Stimulated activated CD4-positive, alpha-beta T cell treated with anti-CD3 and anti-CD28 coated beads, Interleukin-2, amount 100 ng/mL, for 4 hours (primary cell): Measurements from ENCODE around the gene DYNLT2.
"Not testable (repeated sequence)": the region's sequence is repeated elsewhere in the genome, so short reads cannot be mapped to it uniquely, and the experiment has no call there.

Source experiments
- DNase-seq: peaks from one replicate; pipeline ENCODE4 v3.0.0-alpha.2; 2020; ENCODE audit warnings: low read depth

The DYNLT2 gene

DNA sequence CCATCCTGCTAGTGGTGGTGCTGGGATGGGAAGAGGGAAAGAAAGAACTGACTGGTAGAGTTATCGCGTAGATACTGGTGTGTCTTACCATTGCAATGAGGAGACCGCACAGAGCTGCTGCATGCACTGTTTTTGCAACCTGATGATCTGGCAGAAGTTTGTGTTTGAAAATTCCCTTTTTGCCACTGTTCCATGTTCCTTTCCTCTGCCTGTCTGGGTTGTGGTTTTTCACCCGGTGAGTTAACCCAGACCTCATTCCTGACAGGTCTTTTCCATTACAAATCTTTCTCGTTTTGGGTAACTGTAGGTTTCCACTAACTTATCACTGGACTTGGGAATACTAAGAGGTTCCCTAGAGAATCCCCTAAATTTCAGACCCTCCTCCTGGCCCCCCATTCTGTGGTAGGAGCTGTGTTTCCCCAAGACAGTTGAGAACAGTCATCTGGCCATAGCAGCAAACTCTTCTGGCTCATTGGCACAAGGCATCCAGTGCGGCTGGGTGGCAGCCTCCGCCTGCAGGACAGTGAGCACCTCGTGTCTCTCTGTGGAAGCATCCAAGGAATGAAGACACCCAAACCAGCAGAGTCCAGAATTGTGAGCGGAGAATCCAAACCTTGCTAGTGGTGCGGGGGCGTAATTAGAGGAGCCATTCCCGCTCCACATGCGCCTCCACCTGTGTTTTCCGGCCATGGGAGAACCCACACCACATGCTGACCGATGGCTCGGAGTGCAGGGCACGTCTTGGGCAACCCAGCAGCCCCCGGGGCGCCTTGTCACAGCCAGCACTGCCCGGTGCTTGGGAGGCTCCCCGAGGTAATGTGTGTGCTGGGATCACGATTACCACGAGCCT, 32.8 kb upstream of the DYNLT2 start:
- DNase-seq, result no peak

DNA sequence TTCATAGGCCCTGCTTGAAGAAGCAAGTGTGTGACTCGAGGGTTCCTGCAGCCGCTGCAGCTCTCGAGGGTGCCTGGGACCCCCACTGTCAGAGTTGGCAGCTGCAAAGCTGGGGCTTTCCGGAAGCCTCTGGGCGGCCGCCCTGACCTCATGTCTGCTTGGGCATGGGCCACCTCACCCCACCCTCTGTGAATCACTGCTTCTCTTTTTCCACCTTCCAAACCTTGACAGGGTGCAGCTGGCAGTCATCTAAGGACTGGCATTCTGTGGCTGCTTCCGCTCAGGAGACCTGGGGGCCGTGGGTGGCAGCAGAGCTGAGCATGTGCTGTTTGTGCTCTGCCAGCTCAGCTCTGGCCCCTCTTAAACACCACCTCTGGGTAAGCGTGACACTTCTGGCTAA, 32.0 kb upstream of the DYNLT2 start:
- DNase-seq, result no peak

DNA sequence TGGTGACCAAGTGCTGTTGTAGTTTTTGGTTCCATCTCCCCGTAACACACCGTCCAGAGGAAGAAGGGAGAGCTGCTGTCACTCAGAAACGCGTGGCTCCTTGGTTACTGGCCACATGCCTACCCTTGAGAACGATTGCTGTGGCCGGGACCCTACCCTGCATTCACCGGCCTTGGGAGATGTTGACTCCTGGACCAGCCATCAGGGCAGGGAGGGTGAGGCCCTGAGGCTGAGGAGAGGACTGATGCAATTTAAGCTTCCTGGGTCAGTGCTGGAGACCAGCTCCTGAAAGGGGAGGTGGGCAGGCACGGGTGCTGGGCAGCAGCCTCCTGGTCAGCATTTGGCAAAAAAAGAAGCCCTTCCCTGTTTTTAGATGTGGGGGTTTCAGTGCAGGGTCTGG, 31.6 kb upstream of the DYNLT2 start:
- DNase-seq, result no peak

DNA sequence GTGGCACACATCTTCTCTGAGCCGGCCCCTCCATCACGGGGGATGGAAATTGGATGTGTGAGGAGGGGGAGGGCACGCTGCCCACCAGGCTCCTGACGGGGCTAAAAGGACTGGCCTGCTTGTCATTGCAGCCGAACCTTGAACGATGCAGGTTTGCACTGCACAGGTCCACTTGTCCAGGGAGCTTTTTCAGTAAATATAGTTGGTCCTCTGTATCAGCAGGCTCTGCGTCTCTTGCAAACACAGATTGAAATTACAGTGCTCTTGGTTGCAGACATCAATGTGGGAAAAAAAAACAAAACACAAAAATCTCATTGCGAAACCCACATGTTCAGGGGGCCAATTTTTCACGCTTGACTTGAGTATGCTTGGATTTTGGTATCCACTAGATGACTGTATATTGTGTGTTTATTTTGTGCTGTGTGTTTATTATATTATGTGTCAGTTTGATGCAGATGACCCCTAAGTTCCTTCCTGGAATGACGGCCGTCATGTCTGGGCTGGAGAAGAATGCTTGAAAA, 29.3 kb upstream of the DYNLT2 start:
- no peak for DNase-seq

DNA sequence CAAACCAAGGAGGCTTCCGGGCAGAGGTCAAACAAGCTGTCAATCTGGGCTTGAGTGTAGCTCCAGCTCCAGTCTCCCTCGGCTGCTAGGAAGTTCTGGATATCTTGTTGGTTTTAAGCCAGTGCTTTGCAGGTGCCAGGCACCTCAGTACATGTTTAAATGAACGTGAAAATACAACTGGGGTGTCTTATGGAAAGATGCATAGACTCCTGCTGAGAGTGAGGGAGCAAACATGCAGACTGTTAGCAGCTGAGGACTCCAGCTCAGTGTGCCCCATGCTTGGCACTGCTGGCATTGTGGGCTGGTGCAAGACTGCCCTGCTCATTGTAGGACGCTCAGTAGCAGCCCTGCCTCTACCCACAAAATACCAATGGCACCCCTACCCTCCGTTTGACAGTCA, 28.5 kb upstream of the DYNLT2 start:
- no peak for DNase-seq

DNA sequence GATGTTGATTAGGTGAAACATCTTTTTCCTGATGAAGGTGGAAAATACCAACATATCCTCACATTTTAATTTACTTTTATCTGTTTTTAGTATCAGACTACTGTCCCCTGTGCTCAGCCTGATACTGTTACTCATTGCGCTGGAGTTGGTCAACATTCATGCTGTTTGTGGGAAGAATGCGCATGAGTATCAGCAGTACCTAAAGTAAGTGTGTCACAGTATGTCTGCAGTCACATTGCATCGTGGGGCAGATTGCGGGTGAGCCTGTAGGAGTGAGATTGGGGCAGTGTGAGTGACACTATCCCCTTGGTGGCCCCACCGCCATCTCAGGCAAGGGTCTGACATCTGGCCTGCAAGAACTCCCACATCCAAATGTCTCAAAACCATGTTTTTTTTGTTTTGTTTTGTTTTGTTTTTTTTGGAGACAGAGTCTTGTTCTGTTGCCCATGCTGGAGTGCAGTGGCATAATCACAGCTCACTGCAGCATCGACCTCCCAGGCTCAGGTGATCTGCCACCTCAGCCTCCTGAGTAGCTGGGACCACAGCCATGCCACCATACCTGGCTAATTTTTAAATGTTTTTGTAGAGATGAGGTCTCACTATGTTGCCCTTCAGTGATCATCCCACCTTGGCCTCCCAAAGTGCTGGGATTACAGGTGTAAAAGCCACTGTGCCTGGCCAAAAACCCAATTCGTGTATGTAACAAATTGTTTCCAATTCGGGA, 27.9 kb upstream of the DYNLT2 start:
- no peak for DNase-seq

DNA sequence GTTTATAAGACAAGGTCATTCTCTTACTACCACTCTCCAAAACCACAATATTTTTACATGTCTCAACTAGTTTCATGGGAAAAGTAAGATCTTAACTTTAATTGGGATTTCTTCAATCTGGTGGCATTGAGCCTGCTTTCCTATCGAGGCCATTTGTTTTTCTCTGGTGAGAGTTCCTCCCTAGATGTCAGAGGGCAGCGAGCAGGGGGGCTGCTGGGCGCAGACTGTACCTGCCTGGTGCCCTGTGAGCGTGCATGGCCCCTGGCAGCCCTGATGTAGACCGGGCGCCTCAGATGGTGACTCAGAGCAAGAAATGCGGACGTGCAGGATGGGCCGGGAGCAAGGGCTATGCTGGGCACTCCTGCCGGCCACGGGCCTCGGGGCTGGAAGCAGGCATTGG, 27.3 kb upstream of the DYNLT2 start:
- no peak for DNase-seq

DNA sequence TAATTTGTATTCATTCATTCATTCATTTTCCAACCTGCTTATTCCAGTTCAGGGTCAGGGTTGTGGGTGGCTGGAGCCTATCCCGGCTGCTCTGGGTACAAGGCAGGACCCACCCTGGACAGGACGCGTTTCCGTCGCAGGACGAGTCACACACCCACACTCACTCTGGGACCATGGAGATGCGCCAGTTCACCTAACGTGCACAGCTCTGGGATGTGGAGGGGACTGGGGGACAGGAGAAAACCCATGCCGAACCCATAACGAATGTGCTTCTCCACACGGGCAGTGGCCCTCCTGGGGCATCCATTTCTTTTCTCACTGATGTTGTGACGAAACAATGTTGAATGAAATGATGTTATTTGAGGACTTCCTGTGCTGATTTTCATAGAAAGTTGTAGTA, 26.5 kb upstream of the DYNLT2 start:
- no peak for DNase-seq

DNA sequence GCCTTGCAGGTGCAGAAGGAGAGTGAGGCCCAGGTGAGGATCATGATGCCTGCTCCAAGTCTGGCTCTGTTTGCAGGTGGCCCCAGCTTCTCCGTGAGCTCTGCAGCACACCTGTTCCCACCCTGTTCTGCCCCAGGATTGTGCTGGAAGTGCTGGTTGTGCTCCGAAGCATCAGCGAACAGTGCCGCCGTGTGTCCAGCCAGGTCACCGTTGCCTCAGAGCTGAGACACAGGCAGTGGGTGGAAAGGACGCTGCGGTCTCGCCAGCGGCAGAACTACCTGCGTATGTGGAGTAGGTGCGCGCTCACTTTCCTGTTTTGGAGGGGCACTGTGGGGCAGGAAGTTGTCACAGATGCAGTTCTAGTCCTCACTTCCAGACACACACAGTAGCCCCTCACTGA, 25.0 kb upstream of the DYNLT2 start:
- no peak for DNase-seq

DNA sequence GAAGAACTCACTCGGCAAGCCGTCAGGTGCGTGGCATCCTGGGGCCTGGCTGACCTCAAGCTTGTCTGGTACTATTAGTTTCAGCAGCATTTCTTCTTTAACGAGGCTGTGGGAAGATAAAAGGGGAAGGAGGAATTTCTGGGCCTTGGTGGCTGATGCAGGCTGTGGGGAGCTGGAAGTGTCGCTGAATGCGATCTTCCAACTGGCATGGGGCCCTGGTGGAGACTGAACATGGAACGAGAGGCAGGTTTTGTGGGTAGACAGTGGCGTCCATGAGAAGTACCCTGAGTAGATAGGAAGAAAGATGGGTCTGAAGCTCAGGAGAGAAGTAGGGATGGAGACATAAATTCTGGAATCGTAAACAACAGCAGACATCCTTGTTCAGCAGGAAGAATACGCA, 23.9 kb upstream of the DYNLT2 start:
- DNase-seq, result no peak

DNA sequence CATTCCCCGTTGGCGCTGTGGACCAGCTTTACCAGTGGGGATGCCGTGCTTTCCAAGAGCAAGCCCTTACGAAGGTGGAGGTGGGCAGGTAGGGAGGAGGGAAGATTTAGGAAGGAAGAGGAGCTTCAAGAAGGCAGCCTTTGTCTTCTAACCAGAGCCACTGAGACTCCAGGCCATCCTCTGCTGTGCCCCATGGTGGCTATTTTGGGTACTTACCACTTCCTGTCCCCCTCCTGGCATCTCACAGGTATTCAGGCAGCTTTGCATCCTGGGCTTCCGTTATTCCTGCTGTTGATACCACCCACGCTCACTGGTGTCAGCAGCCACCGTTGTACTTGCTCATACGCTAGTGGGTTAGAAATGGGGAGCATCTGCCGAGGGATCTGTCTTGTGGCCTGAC, 23.0 kb upstream of the DYNLT2 start:
- DNase-seq, result no peak

DNA sequence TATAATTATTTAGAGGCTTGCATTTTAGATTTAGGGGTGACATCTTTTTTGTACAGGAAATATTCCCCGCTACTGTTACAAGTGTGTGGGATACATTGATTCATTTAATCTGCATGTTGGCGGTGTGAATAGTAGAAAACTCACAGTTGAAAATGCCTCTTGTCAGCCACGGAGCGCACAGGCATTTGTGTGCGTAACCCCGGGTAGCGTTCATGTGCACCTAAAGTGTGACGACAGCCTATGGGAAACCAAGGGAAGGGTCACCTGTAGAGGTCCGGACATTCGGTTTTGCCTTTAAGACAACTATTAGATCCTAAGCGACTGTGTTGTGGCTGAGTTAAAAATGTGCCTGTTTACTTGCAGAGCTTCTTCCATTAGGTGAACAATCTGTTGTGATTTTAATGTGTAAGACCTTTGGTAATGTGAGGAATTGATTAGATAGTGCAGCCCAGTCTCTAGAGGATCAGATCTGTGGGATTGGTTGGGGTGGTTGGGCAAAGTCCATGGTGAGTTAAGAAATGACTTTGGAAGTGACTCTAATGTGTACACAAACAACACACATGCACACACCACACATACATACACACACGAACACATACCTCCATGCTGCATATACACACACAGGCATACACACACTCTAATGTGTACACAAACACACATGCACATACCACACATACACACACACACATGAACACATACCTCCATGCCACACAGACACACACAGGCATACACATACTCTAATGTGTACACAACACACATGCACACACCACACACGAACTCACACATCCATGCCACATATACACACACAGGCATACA, 15.8 kb upstream of the DYNLT2 start:
- no peak for DNase-seq

DNA sequence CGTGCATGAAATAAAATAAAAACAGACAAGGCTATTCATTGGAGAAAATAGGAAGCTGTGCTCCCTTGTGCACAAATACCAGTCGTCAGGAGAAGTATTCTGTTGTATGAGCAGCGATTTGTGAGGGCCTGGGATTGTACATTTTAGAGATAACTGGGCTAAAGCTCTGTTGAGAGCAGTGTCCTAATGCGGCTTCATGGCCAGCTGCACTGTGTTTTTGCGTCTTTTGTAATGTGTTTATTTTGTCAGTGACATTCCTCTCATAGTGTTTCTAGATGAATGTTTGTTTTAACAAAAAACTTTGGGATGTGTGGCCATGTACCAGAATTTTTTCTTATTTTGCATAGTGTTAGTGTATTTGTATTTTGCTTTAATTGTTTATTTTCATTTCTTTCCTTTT, 14.9 kb upstream of the DYNLT2 start:
- no peak for DNase-seq

DNA sequence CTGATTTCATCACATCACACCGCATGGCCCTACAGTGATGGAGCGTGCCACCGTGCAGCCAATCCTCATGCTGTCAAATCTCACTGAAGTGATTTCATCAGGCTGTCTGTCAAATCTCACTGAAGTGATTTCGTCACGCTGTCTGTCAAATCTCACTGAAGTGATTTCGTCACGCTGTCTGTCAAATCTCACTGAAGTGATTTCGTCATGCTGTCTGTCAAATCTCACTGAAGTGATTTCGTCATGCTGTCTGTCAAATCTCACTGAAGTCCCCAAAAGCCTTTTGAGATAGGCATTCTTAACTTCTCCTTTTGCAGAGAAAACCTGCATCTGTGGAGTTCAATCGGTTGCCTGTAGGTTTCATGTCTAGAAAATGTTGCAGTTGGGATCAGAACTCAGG, 14.4 kb upstream of the DYNLT2 start:
- not testable (repeated sequence) for DNase-seq

DNA sequence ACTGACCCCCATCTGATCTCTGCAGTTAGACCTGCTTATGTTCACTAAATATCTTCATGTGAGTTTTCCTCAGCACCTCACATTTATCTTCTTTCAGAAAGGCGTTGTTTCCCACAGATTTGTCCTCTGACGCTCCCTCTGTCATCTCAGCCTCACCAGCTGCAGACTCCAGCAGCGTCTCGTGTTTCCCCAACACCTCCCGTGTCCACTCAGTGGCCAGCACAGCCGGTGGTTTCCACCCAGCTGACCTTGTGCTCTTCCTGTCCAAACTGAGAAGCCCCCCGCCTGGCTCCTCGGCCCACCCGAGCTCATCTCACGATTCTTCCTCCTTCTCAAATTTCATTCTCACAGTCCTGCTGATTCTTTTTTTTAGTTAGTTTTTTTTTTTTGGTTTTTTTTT, 12.5 kb upstream of the DYNLT2 start:
- DNase-seq, result no peak

DNA sequence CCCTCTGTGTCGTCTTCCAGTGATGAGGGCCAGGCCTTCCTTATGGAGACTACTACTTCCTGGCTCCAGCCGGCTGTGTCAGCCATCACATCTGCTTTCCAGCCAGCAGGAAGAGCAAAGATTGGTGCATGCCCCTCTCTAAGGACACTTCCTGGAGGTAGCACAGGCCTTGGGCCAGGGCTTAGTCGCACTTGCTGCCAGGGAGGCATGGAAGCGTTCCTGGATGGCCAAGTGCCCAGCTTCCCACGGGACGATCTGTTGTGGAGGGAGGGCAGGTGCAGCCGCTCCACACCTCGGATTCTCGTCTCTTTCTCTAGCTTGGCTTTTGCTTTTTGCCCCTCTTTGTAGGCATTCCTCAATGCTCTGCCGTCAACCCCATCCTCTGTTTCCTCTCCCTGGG, 11.9 kb upstream of the DYNLT2 start:
- DNase-seq, result no peak

DNA sequence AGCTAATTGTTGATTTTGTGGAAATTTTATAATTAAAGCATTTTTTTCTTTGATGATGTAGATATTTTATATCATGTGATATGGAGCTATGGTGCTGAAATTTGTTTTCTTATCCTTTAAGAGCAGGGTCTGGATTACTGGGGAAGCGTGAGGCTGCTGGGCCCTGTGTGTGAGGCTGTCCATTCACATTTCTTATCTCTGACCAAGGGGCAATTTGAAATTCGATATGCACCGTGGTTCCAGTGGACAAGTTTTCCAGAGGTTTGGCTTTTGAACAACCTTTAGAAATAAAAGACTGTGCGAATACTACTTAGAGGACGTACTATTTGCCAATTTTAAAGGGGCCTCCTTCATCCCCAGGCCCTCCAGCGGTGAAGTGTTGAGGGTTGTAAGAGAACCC, 3.8 kb upstream of the DYNLT2 start:
- DNase-seq, result no peak

DNA sequence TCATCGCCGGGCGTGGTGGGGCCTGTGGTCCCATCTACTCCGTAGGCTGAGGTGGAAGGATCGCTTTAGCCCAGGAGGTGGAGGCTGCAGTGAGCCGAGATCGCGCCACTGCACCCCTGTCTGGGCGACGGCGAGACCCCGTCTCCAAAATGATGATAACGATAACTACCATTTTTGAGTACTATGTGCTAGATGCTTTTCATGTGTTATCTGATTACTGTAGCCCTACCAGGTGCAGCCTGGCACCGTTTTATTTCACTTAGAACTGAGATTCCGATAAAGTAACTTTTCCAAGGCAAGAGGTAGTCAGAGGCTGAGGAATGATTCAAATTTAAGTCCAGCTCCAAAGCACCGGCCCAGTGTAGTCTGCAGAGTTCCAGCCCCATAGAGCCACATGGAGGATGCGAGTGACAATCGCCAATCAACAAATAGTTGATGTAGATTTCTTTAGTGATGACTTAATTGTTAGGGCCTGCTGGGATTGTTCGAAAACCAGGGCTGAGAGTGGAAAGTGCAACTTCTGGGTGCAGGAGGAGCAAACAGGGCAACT, 777 bp upstream of the DYNLT2 start:
- no peak for DNase-seq

DNA sequence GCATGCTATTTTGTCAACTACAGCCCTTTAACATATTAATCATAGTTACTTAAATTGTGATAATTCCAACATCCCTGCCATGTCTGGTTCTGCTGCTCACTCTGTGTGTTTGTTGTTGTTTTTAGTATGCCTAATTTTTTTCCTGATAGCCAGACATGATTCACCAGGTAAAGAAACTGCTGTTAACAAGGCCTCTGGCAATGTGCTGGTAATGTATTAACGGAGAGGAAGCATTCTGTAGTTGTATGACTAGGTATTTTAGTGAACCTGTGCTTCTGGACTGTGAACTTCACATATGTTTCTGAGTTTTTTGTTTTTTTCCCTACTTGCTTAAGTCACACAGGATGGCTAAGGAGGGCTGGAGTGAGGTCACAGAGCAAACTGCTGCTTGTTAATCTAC, 4.8 kb downstream of the DYNLT2 start:
- DNase-seq, result no peak

DNA sequence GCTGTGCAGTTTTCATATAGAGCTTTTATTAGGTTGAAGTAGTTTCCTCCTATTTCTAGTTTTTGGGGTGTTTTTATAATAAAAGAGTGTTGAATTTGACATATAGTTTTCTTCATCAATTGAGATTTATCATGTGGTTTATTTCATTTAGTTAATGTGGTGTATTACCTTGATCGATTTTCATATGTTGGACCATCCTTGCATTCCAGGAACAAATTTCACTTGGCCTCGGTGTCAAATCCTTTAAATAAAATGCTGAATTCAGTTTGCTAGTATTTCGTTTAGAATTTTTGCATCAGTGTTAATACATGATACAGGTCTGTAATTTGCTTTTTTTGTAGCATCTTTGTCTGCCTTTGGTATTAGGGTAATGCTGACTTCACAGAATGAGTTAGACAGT, 6.0 kb downstream of the DYNLT2 start:
- DNase-seq, result no peak

DNA sequence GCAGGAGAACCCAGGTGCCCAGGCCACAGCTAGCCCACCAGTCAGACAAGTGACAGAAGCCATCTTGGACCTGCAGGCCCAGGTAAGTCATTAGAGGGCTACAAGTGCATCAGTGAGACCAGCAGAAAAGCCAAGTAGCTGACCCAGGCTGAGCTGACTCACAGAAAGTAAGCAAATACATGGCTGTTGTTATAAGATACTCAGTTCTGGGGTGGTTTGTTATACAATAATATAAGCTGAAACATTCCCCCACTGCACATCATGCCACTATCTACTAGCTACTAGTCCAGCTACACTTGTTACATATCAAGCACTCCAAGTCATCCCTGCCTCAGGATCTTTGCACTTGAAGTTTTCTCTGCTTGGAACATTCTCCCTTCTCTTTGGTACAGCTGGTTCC, 10.0 kb downstream of the DYNLT2 start:
- no peak for DNase-seq

DNA sequence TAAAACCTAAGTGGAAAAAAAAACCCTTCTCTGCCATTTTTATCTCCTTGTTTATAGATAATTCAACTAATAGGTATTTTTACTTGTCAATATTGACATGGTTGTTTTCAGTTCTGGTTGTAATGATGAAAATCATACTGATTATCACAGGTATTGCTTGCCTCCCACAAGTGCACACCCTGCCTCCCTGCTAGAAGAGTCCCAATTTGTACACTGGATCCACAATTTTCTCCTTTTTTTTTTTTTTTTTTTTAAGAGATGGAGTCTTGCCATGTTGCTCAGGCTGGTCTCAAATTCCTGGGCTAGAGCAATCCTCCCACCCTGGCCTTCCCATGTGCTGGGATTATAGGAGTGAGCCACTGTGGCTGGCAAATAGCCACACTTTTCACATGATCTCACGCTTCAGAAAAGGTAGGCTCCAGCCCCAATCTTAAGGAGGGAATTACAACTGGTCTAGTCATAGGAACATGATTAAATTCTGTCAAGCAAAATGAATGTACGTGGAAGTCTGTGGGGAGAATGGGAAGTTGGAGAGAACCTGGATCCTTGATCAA, 12.3 kb downstream of the DYNLT2 start:
- DNase-seq, result no peak
